ENCODE measurements around the gene MAGI3.

MAGI3 gene

DNA sequence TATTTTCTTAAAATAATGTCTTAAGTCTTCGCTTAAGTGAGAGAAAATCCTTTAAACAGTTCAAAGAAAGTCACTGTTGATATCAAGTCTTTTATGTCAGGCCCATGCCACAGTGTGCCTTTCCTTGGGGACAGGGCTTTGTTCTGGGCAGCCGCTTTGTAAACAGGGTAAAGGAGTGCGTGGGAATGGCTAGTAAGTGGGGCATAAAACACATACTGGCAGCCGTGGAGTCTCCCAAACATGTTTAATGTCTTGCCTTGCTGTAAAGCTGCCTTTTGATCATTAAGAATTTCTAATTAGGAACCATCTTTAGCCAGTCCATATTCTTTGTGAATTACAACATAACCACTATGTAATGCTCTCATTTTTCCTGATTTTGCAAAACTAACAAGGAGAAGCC is 269.2 kb downstream of the MAGI3 start:
- no peak for DNase-seq (ENCODE audit: low spot score)

DNA sequence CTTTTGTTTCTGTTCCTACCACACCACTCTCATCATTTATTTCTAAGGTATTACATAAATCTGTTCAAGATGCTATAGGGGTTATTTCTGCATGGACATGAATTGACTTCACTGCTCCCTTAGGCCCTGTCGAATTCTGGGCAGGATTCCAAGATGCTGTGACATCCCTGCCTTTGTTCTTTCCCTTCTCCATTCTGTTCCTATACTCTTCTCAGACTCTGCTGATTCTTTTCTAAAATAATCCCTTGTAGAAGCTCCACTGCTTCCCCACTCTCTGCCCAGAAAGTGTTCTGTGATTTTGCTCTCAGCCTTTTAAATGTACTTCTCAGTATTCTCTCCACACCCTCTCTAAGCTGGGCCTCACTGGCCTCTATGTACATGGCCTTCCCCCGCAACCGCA is 269.8 kb downstream of the MAGI3 start:
- DNase-seq (ENCODE audit: low spot score), result no peak

DNA sequence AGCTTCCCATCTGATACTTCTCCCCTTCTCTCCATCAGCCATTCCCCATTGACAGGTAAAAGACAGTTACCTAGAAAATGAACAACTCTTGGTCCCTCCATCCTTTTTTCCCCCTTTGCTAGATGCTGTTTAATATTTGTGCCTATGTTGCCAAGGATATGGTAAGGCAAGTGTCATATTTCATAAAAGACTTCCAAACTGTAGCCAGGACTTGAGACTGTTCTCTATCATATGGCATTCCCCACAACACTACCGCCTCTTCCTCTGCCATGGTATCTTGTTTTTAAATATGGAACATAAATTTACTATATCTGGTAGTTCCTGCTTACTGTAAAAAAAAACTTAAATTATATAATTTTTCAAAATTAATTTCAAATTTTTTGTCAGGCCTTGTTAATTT is 271.8 kb downstream of the MAGI3 start:
- no peak for DNase-seq (ENCODE audit: low spot score)

- DNase-seq (ENCODE audit: low spot score), result no peak
These were observed 273.0 kb downstream of the MAGI3 start for GRCh38 chr1:113663165-113663951.

- DNase-seq (ENCODE audit: low spot score), result no peak
These were observed 274.8 kb downstream of the MAGI3 start for GRCh38 chr1:113665071-113665470.

DNA sequence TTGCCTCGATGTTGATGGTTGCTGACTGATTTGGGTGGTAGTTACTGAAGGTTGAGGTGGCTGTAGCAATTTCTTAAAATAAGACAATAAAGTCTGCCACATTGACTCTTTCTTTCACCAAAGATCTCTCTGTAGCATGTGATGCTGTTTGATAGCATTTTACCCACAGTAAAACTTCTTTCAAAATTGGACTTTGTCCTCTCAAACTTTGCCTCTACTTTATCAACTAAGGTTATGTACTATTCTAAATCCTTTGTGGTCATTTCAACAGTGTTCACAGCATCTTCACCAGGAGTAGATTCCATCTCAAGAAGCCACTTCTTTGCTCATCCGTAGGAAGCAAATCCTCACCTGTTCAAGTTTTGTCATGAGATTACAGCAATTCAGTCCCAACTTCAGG is 275.8 kb downstream of the MAGI3 start:
- no peak for DNase-seq (ENCODE audit: low spot score)

DNA sequence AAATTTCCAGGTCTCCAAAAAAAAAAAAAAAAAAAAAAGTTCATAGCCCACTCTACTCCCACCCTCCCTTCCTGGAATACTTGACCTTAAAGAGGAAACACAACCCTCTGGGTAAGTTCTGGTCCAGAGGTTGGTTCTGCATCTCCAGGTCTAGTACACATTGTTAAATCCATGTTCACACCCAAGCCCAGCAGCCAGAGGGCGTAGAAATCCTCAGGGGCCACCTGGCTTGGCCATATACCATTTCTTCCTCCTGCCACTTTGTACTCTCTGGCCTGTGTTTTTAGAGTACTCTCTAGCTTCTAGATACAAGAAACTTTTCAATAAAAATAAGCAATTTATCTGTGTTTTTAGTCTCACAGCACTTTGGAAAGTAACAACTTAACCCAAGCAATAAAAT is 279.7 kb downstream of the MAGI3 start:
- DNase-seq (ENCODE audit: low spot score), result no peak

GRCh38 chr1:113670650-113671049 is 280.3 kb downstream of the MAGI3 start:
- DNase-seq (ENCODE audit: low spot score), result no peak

- DNase-seq (ENCODE audit: low spot score), result no peak
These were observed 282.2 kb downstream of the MAGI3 start for GRCh38 chr1:113672491-113672890.

DNA sequence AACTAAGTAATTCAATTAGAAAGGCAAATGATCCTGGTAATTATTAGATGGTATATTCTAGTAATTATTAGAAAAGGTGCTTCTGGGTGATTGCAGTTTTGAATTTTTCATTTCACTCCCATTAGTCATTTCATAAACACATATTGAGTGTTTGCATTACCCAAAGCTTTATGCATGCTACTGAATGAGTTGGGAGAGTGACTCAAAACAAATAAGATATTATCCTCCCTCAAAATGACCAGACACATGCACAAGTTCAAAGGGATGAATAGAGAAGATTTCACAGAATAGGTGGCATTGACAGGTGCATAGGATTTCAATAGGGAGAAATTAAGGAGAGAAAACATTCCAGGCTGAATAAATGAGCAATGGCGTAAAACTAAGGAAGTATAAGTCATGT is 284.3 kb downstream of the MAGI3 start:
- no peak for DNase-seq (ENCODE audit: low spot score)

DNA sequence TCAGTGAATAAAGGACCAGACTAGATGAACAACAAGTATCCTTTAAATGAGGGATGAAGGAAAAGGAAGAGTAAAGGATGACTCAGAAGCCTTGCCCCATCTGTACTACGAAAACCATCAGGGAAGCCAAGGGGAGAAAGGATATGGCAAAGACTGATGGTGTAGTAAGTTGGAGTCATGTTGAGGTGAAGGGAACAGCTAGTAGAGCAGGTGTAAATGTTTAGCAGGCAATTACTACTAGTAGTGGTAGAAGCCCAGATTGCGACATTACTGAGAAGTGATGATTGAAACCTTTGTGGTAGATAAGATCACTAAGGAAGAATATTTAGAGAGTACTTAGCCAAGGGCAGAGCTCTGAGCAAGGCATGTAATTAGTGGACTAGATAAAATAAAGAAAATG is 285.0 kb downstream of the MAGI3 start:
- no peak for DNase-seq (ENCODE audit: low spot score)

DNA sequence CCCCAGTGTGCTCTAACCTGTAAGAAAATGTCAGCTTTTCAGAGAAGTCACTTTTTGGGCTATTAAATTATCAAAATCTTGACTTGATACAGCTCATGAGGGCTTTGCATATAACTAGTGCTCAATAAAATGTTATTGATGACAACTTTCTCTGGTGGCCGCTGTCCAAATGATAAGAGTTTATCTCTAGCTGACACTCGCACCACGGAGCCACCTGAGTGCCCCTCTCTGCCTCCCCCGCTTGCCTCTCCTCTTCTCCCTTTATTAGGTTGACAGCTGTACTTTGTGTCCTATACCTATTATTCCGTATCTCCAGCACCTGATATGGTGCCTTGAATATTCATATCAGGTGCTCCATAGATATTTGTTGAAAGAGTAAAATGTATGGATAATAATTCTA is 286.2 kb downstream of the MAGI3 start:
- DNase-seq (ENCODE audit: low spot score), result no peak

GRCh38 chr1:113677250-113678158 is 287.2 kb downstream of the MAGI3 start:
- no peak for DNase-seq (ENCODE audit: low spot score)

- DNase-seq (ENCODE audit: low spot score), result no peak
These were observed 287.8 kb downstream of the MAGI3 start for GRCh38 chr1:113678159-113678469.

GRCh38 chr1:113681596-113682337 is 291.5 kb downstream of the MAGI3 start:
- no peak for DNase-seq (ENCODE audit: low spot score)

GRCh38 chr1:113683384-113684152 is 293.3 kb downstream of the MAGI3 start:
- no peak for DNase-seq (ENCODE audit: low spot score)

DNA sequence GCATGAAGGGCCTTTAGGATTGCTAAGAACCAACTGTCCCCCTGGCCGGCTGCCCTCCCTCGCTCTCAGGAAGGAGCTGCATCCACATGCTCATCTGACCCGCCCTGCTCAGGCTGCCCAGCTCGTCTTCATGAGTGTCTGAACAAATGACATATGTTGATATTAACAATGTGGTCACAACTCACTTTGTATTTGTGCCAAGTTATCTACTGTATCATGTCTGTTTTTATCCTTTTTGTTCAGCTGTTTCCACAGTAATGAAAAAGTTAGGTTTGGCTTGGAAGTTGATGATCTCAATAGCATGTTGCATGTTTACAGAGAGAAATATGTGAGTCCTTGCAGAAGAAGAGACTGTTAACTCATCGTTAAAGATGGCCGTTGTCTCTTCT is 293.8 kb downstream of the MAGI3 start:
- DNase-seq (ENCODE audit: low spot score), result no peak

DNA sequence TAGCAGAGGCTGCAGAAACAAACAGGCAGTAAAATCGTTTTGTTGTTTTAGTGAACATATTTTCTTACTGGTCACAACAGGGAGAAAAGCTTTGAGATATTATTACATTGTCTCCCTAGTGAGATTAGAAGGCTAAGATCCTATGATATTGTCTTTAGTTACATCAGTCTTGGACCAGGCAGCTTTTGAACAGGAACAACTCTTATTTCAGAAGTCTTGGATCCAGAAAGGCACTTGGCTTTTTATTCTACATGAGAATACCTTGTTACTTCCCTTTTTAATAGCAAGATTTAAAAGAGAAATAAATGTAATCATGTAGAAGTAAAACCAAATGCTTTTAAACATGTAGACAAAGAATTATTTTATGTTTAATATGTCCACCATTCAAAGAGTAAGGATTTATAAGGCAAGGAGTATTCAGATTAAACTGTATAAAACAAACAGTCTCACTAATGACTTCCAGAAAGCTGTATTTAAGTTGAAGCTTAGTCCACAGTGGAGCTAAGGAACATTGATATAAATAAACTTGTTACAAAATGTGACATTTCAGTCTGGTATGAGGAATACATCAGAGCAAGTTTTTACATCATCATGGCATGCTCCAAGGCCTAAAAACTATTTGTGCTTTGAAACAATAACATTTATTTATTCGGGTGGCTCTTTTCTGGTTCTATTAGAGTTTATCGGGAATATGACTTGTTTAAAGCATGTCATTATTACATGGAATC is 296.7 kb downstream of the MAGI3 start:
- no peak for DNase-seq (ENCODE audit: low spot score)

- DNase-seq (ENCODE audit: low spot score), result no peak
These were observed 300.9 kb downstream of the MAGI3 start for GRCh38 chr1:113691184-113691583.

DNA sequence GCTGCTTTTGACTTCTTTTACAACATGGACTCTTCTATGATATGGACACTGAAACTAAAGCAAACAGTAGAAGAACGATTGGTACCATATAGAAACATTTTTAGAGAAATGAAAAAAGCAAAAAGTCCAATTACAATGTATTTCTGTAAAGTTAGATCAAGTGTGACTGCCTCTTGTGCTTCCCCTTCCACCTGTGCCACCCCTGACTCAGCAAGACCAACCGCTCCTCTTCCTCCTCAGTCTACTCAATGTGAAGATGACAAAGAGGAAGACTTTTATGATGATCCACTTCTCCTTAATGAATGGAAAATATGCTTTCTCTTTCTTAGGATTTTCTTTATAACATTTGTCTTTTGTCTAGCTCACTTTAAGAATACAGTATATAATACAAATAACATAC is 302.0 kb downstream of the MAGI3 start:
- DNase-seq (ENCODE audit: low spot score), result no peak

- DNase-seq (ENCODE audit: low spot score), result no peak
These were observed 302.6 kb downstream of the MAGI3 start for GRCh38 chr1:113692824-113693431.
